GM19240 (cell line): Measurements from ENCODE around the gene FBXO22.

ENCODE experiments used
- DNase-seq: peaks from one replicate; pipeline ENCODE4 v3.0.0; 2011; ENCODE audit warnings: low spot score; ENCODE audit not compliant: insufficient read length

Gene FBXO22

GRCh38 chr15:75918135-75918534 is 14.5 kb downstream of the FBXO22 start:
- no peak for DNase-seq

- no peak for DNase-seq
Measured at GRCh38 chr15:75920079-75920478, 16.4 kb downstream of the FBXO22 start.

- no peak for DNase-seq
Measured at GRCh38 chr15:75921732-75922703, 18.3 kb downstream of the FBXO22 start.

- DNase-seq = no peak
Measured at GRCh38 chr15:75923756-75924155, 20.1 kb downstream of the FBXO22 start.

GRCh38 chr15:75924576-75924975 is 20.9 kb downstream of the FBXO22 start:
- DNase-seq = no peak

GRCh38 chr15:75925440-75925839 is 21.8 kb downstream of the FBXO22 start:
- DNase-seq = no peak

- no peak for DNase-seq
Measured at GRCh38 chr15:75926931-75927330, 23.3 kb downstream of the FBXO22 start.

GRCh38 chr15:75927601-75928000 is 23.9 kb downstream of the FBXO22 start:
- no peak for DNase-seq

GRCh38 chr15:75928680-75929608 is 25.3 kb downstream of the FBXO22 start:
- no peak for DNase-seq

GRCh38 chr15:75929799-75930565 is 26.3 kb downstream of the FBXO22 start:
- DNase-seq = no peak

- no peak for DNase-seq
Measured at GRCh38 chr15:75930866-75931265, 27.2 kb downstream of the FBXO22 start.

GRCh38 chr15:75942464-75942863 is 38.8 kb downstream of the FBXO22 start:
- DNase-seq = no peak

GRCh38 chr15:75943246-75943645 is 39.6 kb downstream of the FBXO22 start:
- no peak for DNase-seq

GRCh38 chr15:75943713-75944215 is 40.1 kb downstream of the FBXO22 start:
- DNase-seq = no peak

- no peak for DNase-seq
Measured at GRCh38 chr15:75945953-75946352, 42.3 kb downstream of the FBXO22 start.

- no peak for DNase-seq
Measured at GRCh38 chr15:75947092-75947491, 43.4 kb downstream of the FBXO22 start.

GRCh38 chr15:75948761-75949296 is 45.2 kb downstream of the FBXO22 start:
- DNase-seq = no peak

GRCh38 chr15:75952525-75952924 is 48.8 kb downstream of the FBXO22 start:
- DNase-seq = no peak

- no peak for DNase-seq
Measured at GRCh38 chr15:75955720-75956119, 52.0 kb downstream of the FBXO22 start.

- no peak for DNase-seq
Measured at GRCh38 chr15:75961331-75961730, 57.7 kb downstream of the FBXO22 start.

GRCh38 chr15:75966073-75966472 is 62.4 kb downstream of the FBXO22 start:
- no peak for DNase-seq
